ENCODE data around the gene SRC. TPM values are rescaled to one million over a fixed set of nuclear protein-coding genes. Genes with fewer than 3 reads are reported as not detected.
A peak's percentile ranks its signal among the peaks of the same experiment; 100 is the strongest.

SRC gene
- total RNA-seq, 1 experiment from 2014 or later, result 55.6 TPM

DNA sequence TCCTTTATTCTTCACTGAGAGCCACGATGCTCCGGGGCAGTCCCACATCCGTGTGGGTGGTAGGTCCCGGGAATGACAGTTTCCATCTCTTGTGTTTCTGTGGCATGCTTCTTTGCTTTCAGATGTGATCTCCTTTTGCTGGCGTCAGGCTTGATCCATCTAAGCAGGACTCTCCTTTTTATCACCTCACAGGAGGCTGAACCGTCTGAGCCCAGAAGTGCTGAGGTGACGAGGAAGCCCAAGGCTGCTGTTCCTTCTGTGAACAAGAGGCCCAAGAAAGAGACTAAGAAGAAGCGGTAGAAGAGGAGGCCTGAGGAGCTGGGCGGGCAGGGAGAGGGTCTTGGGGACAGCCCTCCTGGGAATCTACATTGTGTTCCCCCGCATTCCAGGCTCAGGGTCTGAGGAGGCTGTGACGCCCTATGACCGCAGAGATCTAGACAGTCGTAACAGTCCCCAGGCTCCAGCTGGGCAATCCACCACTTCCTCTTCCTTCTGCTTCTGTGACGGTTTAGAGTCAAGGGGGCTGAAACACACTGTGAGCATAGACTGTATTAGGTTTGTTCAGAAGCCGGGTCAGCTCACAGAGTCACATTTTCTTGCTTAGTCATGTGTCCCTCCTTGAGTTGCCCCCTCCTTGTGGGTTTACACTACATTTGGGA, 29.7 kb upstream of the SRC start:
- CTCF ChIA-PET, result no interaction called here
- TF ChIP-seq, protein P1, sequence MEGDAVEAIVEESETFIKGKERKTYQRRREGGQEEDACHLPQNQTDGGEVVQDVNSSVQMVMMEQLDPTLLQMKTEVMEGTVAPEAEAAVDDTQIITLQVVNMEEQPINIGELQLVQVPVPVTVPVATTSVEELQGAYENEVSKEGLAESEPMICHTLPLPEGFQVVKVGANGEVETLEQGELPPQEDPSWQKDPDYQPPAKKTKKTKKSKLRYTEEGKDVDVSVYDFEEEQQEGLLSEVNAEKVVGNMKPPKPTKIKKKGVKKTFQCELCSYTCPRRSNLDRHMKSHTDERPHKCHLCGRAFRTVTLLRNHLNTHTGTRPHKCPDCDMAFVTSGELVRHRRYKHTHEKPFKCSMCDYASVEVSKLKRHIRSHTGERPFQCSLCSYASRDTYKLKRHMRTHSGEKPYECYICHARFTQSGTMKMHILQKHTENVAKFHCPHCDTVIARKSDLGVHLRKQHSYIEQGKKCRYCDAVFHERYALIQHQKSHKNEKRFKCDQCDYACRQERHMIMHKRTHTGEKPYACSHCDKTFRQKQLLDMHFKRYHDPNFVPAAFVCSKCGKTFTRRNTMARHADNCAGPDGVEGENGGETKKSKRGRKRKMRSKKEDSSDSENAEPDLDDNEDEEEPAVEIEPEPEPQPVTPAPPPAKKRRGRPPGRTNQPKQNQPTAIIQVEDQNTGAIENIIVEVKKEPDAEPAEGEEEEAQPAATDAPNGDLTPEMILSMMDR (conservative IDR thresholded peaks at IDR 0.05; ENCODE audit: low read depth, low read length), result no peak
- TF ChIP-seq EZH2phosphoT487 (IDR thresholded peaks at IDR 0.05; ENCODE audit: borderline replicate concordance, low read length) (no peak), EZH2 (IDR thresholded peaks at IDR 0.05; ENCODE audit: low read length, unreplicated experiment) (no peak)
- Histone ChIP-seq H3K9me2 (replicated peaks; ENCODE audit: low read length) (no peaks in the 10 kb centered on the region), H3K27ac (ENCODE audit: low read length) (no peak overlapping the region), H3K4me1 (ENCODE audit: insufficient read depth, low read length) (no peaks in the 10 kb centered on the region), H4K20me1 (ENCODE audit: low read length) (no peaks in the 10 kb centered on the region), H3K4me2 (ENCODE audit: low read length) (no peak overlapping the region), H3K9me3 (ENCODE audit: low read length) (no peaks in the 10 kb centered on the region), H3K4me3 (ENCODE audit: low read length) (no peak overlapping the region), H3F3A (ENCODE audit: low read length, unreplicated experiment) (no peaks in the 10 kb centered on the region), H2AFZ (ENCODE audit: low read length) (no peak overlapping the region), H3K27me3 (ENCODE audit: low read length) (no peaks in the 10 kb centered on the region), H3K79me2 (ENCODE audit: low read length) (no peaks in the 10 kb centered on the region), H3K36me3 (ENCODE audit: low read depth, low read length) (peaks cover 9% of the 10 kb centered on the region; the same call in 1 of the 2 replicates), H3K9ac (ENCODE audit: low read length) (no peak overlapping the region)
- intact Hi-C loops (cut with micrococcal nuclease), result no loop called here
- no TSS peak for BruUV-seq (replicated peaks)
- DNase-seq (no peak), ATAC-seq (no peak)
- POLR2A ChIA-PET (ENCODE audit: unreplicated experiment), result no interaction called here

DNA sequence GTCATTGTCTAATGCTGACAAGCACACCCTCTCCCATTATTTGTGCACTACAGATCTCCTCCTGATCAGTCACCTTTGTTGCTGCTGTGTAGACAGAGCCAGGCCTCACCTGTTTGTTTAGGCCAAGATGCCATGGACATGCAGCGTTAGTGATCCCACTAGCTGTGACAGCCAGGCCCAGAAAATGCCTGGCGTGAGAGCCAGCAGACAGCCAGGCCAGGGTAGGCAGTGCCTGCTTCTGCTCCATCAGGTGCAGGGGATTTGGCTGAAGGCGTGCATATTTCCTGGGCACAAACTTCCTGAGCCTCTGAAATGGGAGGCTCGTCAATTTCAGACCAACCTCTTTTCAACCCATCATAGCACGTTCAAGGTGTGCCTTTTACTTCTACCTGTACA, 29.2 kb upstream of the SRC start:
- Histone ChIP-seq H3K79me2 (ENCODE audit: low read length) (no peaks in the 10 kb centered on the region), H3K9me2 (replicated peaks; ENCODE audit: low read length) (no peaks in the 10 kb centered on the region), H3K9ac (ENCODE audit: low read length) (no peak overlapping the region), H3K27ac (ENCODE audit: low read length) (no peak overlapping the region), H3F3A (ENCODE audit: low read length, unreplicated experiment) (no peaks in the 10 kb centered on the region), H3K4me3 (ENCODE audit: low read length) (no peak overlapping the region), H4K20me1 (ENCODE audit: low read length) (no peaks in the 10 kb centered on the region), H3K4me1 (ENCODE audit: insufficient read depth, low read length) (no peaks in the 10 kb centered on the region), H3K36me3 (ENCODE audit: low read depth, low read length) (peaks cover 9% of the 10 kb centered on the region; the same call in 1 of the 2 replicates), H2AFZ (ENCODE audit: low read length) (no peak overlapping the region), H3K9me3 (ENCODE audit: low read length) (no peaks in the 10 kb centered on the region), H3K27me3 (ENCODE audit: low read length) (no peaks in the 10 kb centered on the region), H3K4me2 (ENCODE audit: low read length) (no peak overlapping the region)
- CTCF ChIA-PET, result no interaction called here
- intact Hi-C loops (cut with micrococcal nuclease), result no loop called here
- DNase-seq, result no peak
- TSS peak; percentile 48 for BruUV-seq (replicated peaks)
- POLR2A ChIA-PET (ENCODE audit: unreplicated experiment), result no interaction called here
- no peak for ATAC-seq
- TF ChIP-seq, protein P1 (conservative IDR thresholded peaks at IDR 0.05; ENCODE audit: low read depth, low read length), result no peak
- TF ChIP-seq EZH2phosphoT487 (IDR thresholded peaks at IDR 0.05; ENCODE audit: borderline replicate concordance, low read length) (no peak), EZH2 (IDR thresholded peaks at IDR 0.05; ENCODE audit: low read length, unreplicated experiment) (no peak)

DNA sequence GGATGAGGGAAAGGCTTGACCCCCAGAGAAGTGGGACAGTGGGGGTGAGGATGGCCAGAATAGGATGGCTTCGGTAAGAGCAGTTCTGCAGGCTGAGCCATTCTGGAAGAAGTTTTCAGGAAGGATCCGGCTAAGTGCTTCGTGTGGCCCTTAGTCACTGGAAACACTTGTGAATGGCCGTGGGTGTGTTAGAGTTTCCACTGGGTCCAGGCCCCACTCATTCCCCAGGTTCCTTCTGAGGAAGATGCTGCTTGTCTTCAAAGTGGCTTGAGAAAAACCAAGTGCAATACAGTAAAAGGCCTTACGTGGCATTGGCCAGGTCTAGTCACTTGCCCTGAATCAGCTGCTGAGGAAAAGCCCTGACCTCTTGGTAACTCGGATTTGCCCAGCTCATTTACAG, 28.6 kb upstream of the SRC start:
- no TSS peak for BruUV-seq (replicated peaks)
- intact Hi-C loops (cut with micrococcal nuclease), result no loop called here
- CTCF ChIA-PET, result no interaction called here
- no peaks in the 10 kb centered on the region for H3F3A ChIP-seq (ENCODE audit: low read length, unreplicated experiment)
- H3K4me1 ChIP-seq (ENCODE audit: insufficient read depth, low read length), result no peaks in the 10 kb centered on the region
- no peak for ATAC-seq
- TF ChIP-seq, protein P1 (conservative IDR thresholded peaks at IDR 0.05; ENCODE audit: low read depth, low read length), result no peak
- TF ChIP-seq EZH2 (IDR thresholded peaks at IDR 0.05; ENCODE audit: low read length, unreplicated experiment), result no peak
- TF ChIP-seq EZH2phosphoT487 (IDR thresholded peaks at IDR 0.05; ENCODE audit: borderline replicate concordance, low read length), result no peak
- H3K79me2 ChIP-seq (ENCODE audit: low read length), result no peaks in the 10 kb centered on the region
- H3K9me2 ChIP-seq (replicated peaks; ENCODE audit: low read length), result no peaks in the 10 kb centered on the region
- no peaks in the 10 kb centered on the region for H4K20me1 ChIP-seq (ENCODE audit: low read length)
- H3K9ac ChIP-seq (ENCODE audit: low read length), result no peak overlapping the region
- H3K9me3 ChIP-seq (ENCODE audit: low read length), result no peaks in the 10 kb centered on the region
- H3K4me3 ChIP-seq (ENCODE audit: low read length), result no peak overlapping the region
- POLR2A ChIA-PET (ENCODE audit: unreplicated experiment), result no interaction called here
- peaks cover 6% of the 10 kb centered on the region; the same call in 1 of the 2 replicates for H3K36me3 ChIP-seq (ENCODE audit: low read depth, low read length)
- H3K27me3 ChIP-seq (ENCODE audit: low read length), result no peaks in the 10 kb centered on the region
- H2AFZ ChIP-seq (ENCODE audit: low read length), result no peak overlapping the region
- H3K4me2 ChIP-seq (ENCODE audit: low read length), result no peak overlapping the region
- no peak for DNase-seq
- no peak overlapping the region for H3K27ac ChIP-seq (ENCODE audit: low read length)

Data from PC-3 (cell line).